NCI-H187 (cell line): ENCODE measurements around the gene ZNF561.

Experiments used
- DNase-seq, 2 experiments: peaks; one replicate each; lab custom pipeline; 2025; lab: John Stamatoyannopoulos, UW

ZNF561 gene

DNA sequence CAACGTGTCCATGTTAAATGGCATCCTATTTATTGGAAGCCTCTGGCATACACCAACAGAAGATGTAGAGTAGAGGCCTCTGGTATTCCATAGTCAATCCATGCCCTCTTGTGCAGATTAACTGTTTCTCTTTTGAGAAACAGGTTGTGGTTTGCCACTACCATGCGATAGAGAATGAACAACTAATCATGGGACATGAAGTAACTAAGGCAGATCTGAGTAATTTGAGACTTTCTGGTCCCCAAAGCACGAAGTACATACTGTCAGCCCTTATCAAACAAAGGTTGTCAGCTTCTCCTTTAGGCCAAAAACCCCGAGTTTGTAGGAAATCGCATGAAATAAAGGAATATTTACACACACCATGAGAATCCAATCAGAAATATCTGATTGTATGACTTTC is 40.3 kb downstream of the ZNF561 start:
- DNase-seq: no peak

DNA sequence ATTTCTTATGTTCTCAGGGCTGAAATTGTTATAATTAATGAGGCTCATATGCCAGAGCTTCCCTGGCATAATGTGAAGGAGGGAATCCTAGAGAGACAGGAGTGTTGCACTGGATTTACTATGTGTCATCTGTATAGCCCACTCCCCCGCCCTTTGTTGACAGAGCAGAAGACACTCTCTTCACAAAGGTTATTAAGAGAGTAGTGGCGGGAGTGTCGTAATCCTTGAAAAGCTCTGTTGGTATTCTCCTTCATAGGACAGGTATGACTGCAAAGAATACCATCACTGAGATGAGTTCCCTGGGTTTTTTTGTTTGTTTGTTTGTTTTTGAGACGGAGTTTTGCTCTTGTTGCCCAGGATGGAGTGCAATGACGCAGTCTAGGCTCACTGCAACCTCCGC is 50.8 kb downstream of the ZNF561 start:
- no peak for DNase-seq

DNA sequence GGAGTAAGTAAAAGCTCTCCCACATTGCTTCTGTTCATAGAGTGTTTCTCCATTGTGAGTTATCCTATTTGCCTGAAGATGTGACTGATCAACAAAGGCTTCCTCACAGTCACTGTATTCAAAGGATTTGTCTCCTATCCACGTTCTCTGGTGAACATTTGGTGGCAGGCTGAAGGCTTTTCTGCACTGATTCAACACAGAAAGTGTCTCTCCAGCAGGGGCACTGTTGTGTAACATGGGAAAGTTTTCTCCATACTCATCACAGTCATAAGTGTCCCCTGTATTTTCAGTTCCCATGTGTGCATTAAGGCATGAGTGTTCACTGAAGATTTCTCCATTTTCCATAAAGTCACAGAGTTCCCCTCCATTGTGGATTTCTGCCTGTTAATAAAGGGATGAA is 54.3 kb downstream of the ZNF561 start:
- DNase-seq: no peak

DNA sequence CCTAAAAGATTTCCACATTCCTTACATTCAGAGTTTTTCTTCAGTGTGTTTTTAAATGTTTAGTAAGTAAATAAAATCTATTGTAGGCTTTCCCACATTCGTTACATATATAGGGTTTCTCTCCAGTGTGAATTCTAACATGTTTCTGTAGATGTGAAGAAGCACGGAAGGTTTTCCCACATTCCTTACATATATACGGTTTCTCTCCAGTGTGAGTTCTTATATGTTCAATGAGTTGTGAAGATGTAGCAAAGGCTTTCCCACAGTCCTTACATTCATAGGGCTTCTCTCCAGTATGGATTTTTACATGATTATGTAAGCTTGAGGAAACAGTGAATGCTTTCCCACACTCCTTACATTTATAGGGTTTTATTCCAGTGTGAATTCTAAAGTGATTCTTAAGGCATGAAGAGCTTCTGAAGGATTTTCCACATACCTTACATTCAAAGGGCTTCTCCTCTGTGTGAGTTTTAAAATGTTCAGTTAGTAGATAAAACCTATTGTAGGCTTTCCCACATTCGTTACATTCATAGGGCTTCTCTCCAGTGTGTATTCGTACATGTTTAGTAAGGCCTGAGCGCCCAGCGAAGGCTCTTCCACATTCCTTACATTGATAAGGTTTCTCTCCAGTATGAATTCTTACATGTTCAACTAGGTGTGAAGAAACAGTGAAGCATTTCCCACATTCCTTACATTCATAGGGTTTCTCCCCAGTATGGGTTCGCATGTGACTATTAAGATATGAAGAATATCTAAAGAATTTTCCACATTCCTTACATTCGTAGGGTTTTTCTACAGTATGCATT is 54.9 kb downstream of the ZNF561 start:
- DNase-seq: no peak
